ENCODE measurements around the gene MYH16.
"Not testable (repeated sequence)": the region's sequence is repeated elsewhere in the genome, so short reads cannot be mapped to it uniquely, and the experiment has no call there.

Gene MYH16

GRCh38 chr7:99232082-99232770 lies 40.4 kb upstream of the MYH16 start:
- WGBS, 2 donors (ENCODE audit: extremely low coverage in 2 of 2, insufficient read length in 2 of 2, insufficient replicate concordance in 1 of 2), result no CpG with 5 or more reads among the region's 9 CpGs
- Histone ChIP-seq H3K4me1 (ENCODE audit: control insufficient read depth in 2 of 2, insufficient read depth in 1 of 2, low read depth in 1 of 2, low read length in 2 of 2) (no peaks in the 10 kb centered on the region), H3K36me3 (replicated peaks in 1 of 2; ENCODE audit: control insufficient read depth in 2 of 2, insufficient read depth in 2 of 2, low read length in 2 of 2) (no peaks in the 10 kb centered on the region), H2BK5ac (ENCODE audit: low read length) (no peak overlapping the region), H3K18ac (ENCODE audit: low read length) (no peak overlapping the region), H3K14ac (ENCODE audit: low read length) (no peak overlapping the region), H2AK5ac (ENCODE audit: low read depth, low read length) (no peak overlapping the region), H4K8ac (ENCODE audit: low read depth, low read length) (no peak overlapping the region), H3K27ac (replicated peaks; ENCODE audit: low read length) (no peak overlapping the region), H3K9me3 (replicated peaks in 1 of 2; ENCODE audit: control insufficient read depth in 2 of 2, insufficient read depth in 1 of 2, low read depth in 1 of 2, low read length in 2 of 2) (peaks cover 0 to 3% of the 10 kb centered on the region in 2 donors), H3K4ac (ENCODE audit: low read length) (no peak overlapping the region), H4K91ac (ENCODE audit: low read depth, low read length, poor library complexity) (no peak overlapping the region), H3K9ac (ENCODE audit: low read depth, low read length, poor library complexity) (no peak overlapping the region), H3K4me3 (ENCODE audit: low read length in 2 of 2) (peak overlapping the region in 1 of 2 donors; percentile 3), H2AFZ (ENCODE audit: low read length) (no peak overlapping the region), H2BK15ac (ENCODE audit: low read length) (no peak overlapping the region), H2BK120ac (ENCODE audit: low read depth, low read length) (no peak overlapping the region), H2BK12ac (ENCODE audit: low read length) (no peak overlapping the region), H3K27me3 (ENCODE audit: control insufficient read depth in 3 of 3, insufficient read depth in 3 of 3, low read depth in 1 of 3, low read length in 3 of 3) (no peaks in the 10 kb centered on the region), H3K79me1 (ENCODE audit: low read depth, low read length) (no peaks in the 10 kb centered on the region), H3K4me2 (ENCODE audit: insufficient read depth, low read length, poor library complexity, severe bottlenecking) (no peak overlapping the region), H3K23ac (ENCODE audit: low read depth, low read length, poor library complexity) (no peak overlapping the region)
- no peak for DNase-seq (ENCODE audit: low spot score)

DNA sequence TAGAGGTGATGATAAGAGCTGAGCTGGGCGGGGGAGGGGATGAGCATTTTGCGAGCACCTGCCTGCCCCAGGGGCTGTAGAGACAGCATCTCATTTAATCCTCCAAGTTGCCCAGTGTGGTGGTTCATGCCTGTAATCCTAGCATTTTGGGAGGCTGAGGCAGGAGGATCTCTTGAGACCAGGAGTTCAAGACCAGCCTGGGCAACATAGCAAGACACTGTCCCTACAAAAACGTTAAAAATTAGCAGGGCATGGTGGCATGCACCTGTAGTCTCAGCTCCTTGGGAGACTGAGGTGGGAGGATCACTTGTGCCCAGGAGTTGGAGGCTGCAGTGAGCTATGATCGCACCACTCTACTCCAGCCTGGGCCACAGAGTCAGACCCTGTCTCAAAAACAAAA lies 39.7 kb upstream of the MYH16 start:
- not testable (repeated sequence) for H2AFZ ChIP-seq (ENCODE audit: low read length); H3K4me2 ChIP-seq (ENCODE audit: insufficient read depth, low read length, poor library complexity, severe bottlenecking); H3K23ac ChIP-seq (ENCODE audit: low read depth, low read length, poor library complexity); H3K27ac ChIP-seq (replicated peaks; ENCODE audit: low read length); H3K79me1 ChIP-seq (ENCODE audit: low read depth, low read length); H3K4ac ChIP-seq (ENCODE audit: low read length); H3K14ac ChIP-seq (ENCODE audit: low read length); H3K9ac ChIP-seq (ENCODE audit: low read depth, low read length, poor library complexity); H3K27me3 ChIP-seq (ENCODE audit: control insufficient read depth in 3 of 3, insufficient read depth in 3 of 3, low read depth in 1 of 3, low read length in 3 of 3); DNase-seq (ENCODE audit: low spot score); H4K91ac ChIP-seq (ENCODE audit: low read depth, low read length, poor library complexity); H2BK120ac ChIP-seq (ENCODE audit: low read depth, low read length); H3K4me1 ChIP-seq (ENCODE audit: control insufficient read depth in 2 of 2, insufficient read depth in 1 of 2, low read depth in 1 of 2, low read length in 2 of 2); H3K4me3 ChIP-seq (ENCODE audit: low read length in 2 of 2); H2BK15ac ChIP-seq (ENCODE audit: low read length); H2BK5ac ChIP-seq (ENCODE audit: low read length); H3K9me3 ChIP-seq (replicated peaks in 1 of 2; ENCODE audit: control insufficient read depth in 2 of 2, insufficient read depth in 1 of 2, low read depth in 1 of 2, low read length in 2 of 2); H4K8ac ChIP-seq (ENCODE audit: low read depth, low read length); H2AK5ac ChIP-seq (ENCODE audit: low read depth, low read length); H2BK12ac ChIP-seq (ENCODE audit: low read length); H3K36me3 ChIP-seq (replicated peaks in 1 of 2; ENCODE audit: control insufficient read depth in 2 of 2, insufficient read depth in 2 of 2, low read length in 2 of 2); H3K18ac ChIP-seq (ENCODE audit: low read length)
- no CpG with 5 or more reads among the region's 4 CpGs for WGBS, 2 donors (ENCODE audit: extremely low coverage in 2 of 2, insufficient read length in 2 of 2, insufficient replicate concordance in 1 of 2)

GRCh38 chr7:99234185-99234584 lies 38.5 kb upstream of the MYH16 start:
- Histone ChIP-seq H2AK5ac (ENCODE audit: low read depth, low read length) (no peak overlapping the region), H3K4me3 (ENCODE audit: low read length in 2 of 2) (no peak overlapping the region), H2BK120ac (ENCODE audit: low read depth, low read length) (no peak overlapping the region), H2AFZ (ENCODE audit: low read length) (no peak overlapping the region), H4K8ac (ENCODE audit: low read depth, low read length) (no peak overlapping the region), H4K91ac (ENCODE audit: low read depth, low read length, poor library complexity) (no peak overlapping the region), H3K9ac (ENCODE audit: low read depth, low read length, poor library complexity) (no peak overlapping the region), H2BK5ac (ENCODE audit: low read length) (no peak overlapping the region), H3K23ac (ENCODE audit: low read depth, low read length, poor library complexity) (no peak overlapping the region), H2BK12ac (ENCODE audit: low read length) (no peak overlapping the region), H3K27ac (replicated peaks; ENCODE audit: low read length) (no peak overlapping the region), H3K27me3 (ENCODE audit: control insufficient read depth in 3 of 3, insufficient read depth in 3 of 3, low read depth in 1 of 3, low read length in 3 of 3) (no peaks in the 10 kb centered on the region), H3K4me1 (ENCODE audit: control insufficient read depth in 2 of 2, insufficient read depth in 1 of 2, low read depth in 1 of 2, low read length in 2 of 2) (no peaks in the 10 kb centered on the region), H3K4ac (ENCODE audit: low read length) (no peak overlapping the region), H3K79me1 (ENCODE audit: low read depth, low read length) (no peaks in the 10 kb centered on the region), H3K14ac (ENCODE audit: low read length) (no peak overlapping the region), H2BK15ac (ENCODE audit: low read length) (no peak overlapping the region), H3K18ac (ENCODE audit: low read length) (no peak overlapping the region), H3K36me3 (replicated peaks in 1 of 2; ENCODE audit: control insufficient read depth in 2 of 2, insufficient read depth in 2 of 2, low read length in 2 of 2) (no peaks in the 10 kb centered on the region), H3K4me2 (ENCODE audit: insufficient read depth, low read length, poor library complexity, severe bottlenecking) (no peak overlapping the region), H3K9me3 (replicated peaks in 1 of 2; ENCODE audit: control insufficient read depth in 2 of 2, insufficient read depth in 1 of 2, low read depth in 1 of 2, low read length in 2 of 2) (peaks cover 0 to 5% of the 10 kb centered on the region in 2 donors)
- DNase-seq (ENCODE audit: low spot score), result no peak
- no CpG with 5 or more reads among the region's 9 CpGs for WGBS, 2 donors (ENCODE audit: extremely low coverage in 2 of 2, insufficient read length in 2 of 2, insufficient replicate concordance in 1 of 2)

DNA sequence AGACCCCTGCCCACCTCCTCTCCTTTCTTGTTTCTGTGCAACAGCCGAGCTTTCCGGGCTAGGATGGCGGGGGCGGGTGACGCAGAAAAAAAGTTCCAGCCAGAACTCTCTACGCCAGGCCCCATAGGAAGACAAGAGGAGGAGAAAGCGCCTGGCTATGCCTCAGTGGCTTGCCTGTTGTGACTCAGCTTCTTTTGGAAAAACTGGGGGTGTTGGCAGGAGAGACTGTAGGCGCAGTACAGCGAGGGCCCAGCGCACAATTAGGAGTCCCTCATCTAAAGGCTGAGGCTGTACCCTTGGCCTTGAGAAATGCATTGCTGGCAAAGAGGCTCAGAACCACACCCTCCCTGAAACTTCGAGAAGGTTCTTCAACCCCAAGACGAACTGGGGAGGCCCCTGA lies 36.7 kb upstream of the MYH16 start:
- H3K79me1 ChIP-seq (ENCODE audit: low read depth, low read length), result no peaks in the 10 kb centered on the region
- H3K14ac ChIP-seq (ENCODE audit: low read length), result no peak overlapping the region
- no peak overlapping the region for H4K8ac ChIP-seq (ENCODE audit: low read depth, low read length)
- no peaks in the 10 kb centered on the region for H3K36me3 ChIP-seq (replicated peaks in 1 of 2; ENCODE audit: control insufficient read depth in 2 of 2, insufficient read depth in 2 of 2, low read length in 2 of 2)
- no peak overlapping the region for H3K18ac ChIP-seq (ENCODE audit: low read length)
- no peaks in the 10 kb centered on the region for H3K4me1 ChIP-seq (ENCODE audit: control insufficient read depth in 2 of 2, insufficient read depth in 1 of 2, low read depth in 1 of 2, low read length in 2 of 2)
- no peak overlapping the region for H3K23ac ChIP-seq (ENCODE audit: low read depth, low read length, poor library complexity)
- no peak overlapping the region for H2BK12ac ChIP-seq (ENCODE audit: low read length)
- H2AFZ ChIP-seq (ENCODE audit: low read length), result no peak overlapping the region
- no peak overlapping the region for H2BK5ac ChIP-seq (ENCODE audit: low read length)
- H3K4me3 ChIP-seq (ENCODE audit: low read length in 2 of 2), result no peak overlapping the region
- H3K27me3 ChIP-seq (ENCODE audit: control insufficient read depth in 3 of 3, insufficient read depth in 3 of 3, low read depth in 1 of 3, low read length in 3 of 3), result no peaks in the 10 kb centered on the region
- H2BK120ac ChIP-seq (ENCODE audit: low read depth, low read length), result no peak overlapping the region
- H3K9ac ChIP-seq (ENCODE audit: low read depth, low read length, poor library complexity), result no peak overlapping the region
- no peak overlapping the region for H3K4me2 ChIP-seq (ENCODE audit: insufficient read depth, low read length, poor library complexity, severe bottlenecking)
- H3K27ac ChIP-seq (replicated peaks; ENCODE audit: low read length), result no peak overlapping the region
- no peak for DNase-seq (ENCODE audit: low spot score)
- no peak overlapping the region for H2AK5ac ChIP-seq (ENCODE audit: low read depth, low read length)
- H3K4ac ChIP-seq (ENCODE audit: low read length), result no peak overlapping the region
- no peak overlapping the region for H4K91ac ChIP-seq (ENCODE audit: low read depth, low read length, poor library complexity)
- no CpG with 5 or more reads among the region's 12 CpGs for WGBS, 2 donors (ENCODE audit: extremely low coverage in 2 of 2, insufficient read length in 2 of 2, insufficient replicate concordance in 1 of 2)
- H3K9me3 ChIP-seq (replicated peaks in 1 of 2; ENCODE audit: control insufficient read depth in 2 of 2, insufficient read depth in 1 of 2, low read depth in 1 of 2, low read length in 2 of 2), result peaks cover 0 to 5% of the 10 kb centered on the region in 2 donors
- no peak overlapping the region for H2BK15ac ChIP-seq (ENCODE audit: low read length)
